Naive B cell (primary cell): ENCODE data around the gene ADCY2. TPM values are rescaled to one million over a fixed set of nuclear protein-coding genes. Genes with fewer than 3 reads are reported as not detected.
A peak's percentile ranks its signal among the peaks of the same experiment; 100 is the strongest.

Source experiments
- ATAC-seq, 2 donors: fragments of 150-1000 bp; cut with Tn5 transposase; 2 replicates each; pipeline ENCODE4 v1.10.0; 2021; ENCODE audit warnings: low read depth in 2 of 2, mild to moderate bottlenecking in 2 of 2, moderate library complexity in 2 of 2
- DNase-seq: peaks from one replicate; pipeline ENCODE4 v3.0.0; 2022
- H3K27ac Mint-ChIP-seq, 6 donors: one replicate each; pipeline ENCODE4 v1.8.0; 2020 to 2022; ENCODE audit warnings: mild to moderate bottlenecking in 6 of 6, mixed read lengths in 6 of 6, moderate library complexity in 5 of 6, inconsistent platforms in 2 of 6
- H3K27me3 Mint-ChIP-seq, 3 donors: one replicate each; pipeline ENCODE4 v1.8.0; 2021 to 2022; ENCODE audit warnings: mixed read lengths in 3 of 3, mild to moderate bottlenecking in 1 of 3
- H3K36me3 Mint-ChIP-seq, 2 donors: one replicate each; pipeline ENCODE4 v1.8.0; 2020 to 2022; ENCODE audit warnings: mixed read lengths in 2 of 2, inconsistent platforms in 1 of 2, mild to moderate bottlenecking in 1 of 2
- H3K4me1 Mint-ChIP-seq, 3 donors: one replicate each; pipeline ENCODE4 v1.8.0; 2020 to 2022; ENCODE audit warnings: mixed read lengths in 3 of 3, inconsistent platforms in 1 of 3, mild to moderate bottlenecking in 1 of 3, moderate library complexity in 1 of 3
- H3K4me3 Mint-ChIP-seq, 8 donors: one replicate each; pipeline ENCODE4 v1.8.0; 2020 to 2022; ENCODE audit warnings: mild to moderate bottlenecking in 8 of 8, mixed read lengths in 8 of 8, moderate library complexity in 8 of 8, inconsistent platforms in 2 of 8
- H3K9me3 Mint-ChIP-seq, 7 donors: one replicate each; pipeline ENCODE4 v1.8.0; 2020 to 2022; ENCODE audit warnings: mixed read lengths in 7 of 7, mild to moderate bottlenecking in 5 of 7, inconsistent platforms in 2 of 7, moderate library complexity in 1 of 7
- polyA plus RNA-seq, 6 donors: library from polyadenylated mRNA; unstranded; fragments of 300-500 nt; fragmentation: Illumina TruSeq; gene quantifications; one replicate each; pipeline ENCODE4 v1.2.3, GENCODE V29; 2021; ENCODE audit warnings: low read depth in 6 of 6

The ADCY2 gene
- polyA plus RNA-seq, 6 donors from 2014 or later: not detected

DNA sequence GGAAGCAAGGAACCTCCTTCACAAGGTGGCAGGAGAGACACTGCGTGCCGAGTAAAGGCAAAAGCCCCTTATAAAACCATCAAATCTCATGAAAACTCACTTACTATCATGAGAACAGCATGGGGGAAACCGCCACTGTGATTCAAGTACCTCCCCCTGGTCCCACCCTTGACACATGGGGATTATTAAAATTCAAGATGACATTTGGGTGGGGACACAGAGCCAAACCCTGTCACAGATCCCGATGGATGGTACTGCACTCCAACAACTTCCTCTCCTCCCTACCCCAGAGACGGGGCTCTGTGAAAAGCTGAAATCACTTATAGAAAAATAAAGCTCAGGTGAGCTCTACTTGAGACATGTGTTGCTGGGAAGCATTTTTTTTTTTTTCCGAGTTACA, 10.3 kb upstream of the ADCY2 start:
- H3K27me3 Mint-ChIP-seq: no peaks in the 10 kb centered on the region
- DNase-seq: no peak
- no peak overlapping the region for H3K27ac Mint-ChIP-seq
- no peak for ATAC-seq
- no peaks in the 10 kb centered on the region for H3K9me3 Mint-ChIP-seq
- no peak overlapping the region for H3K4me3 Mint-ChIP-seq
- no peaks in the 10 kb centered on the region for H3K36me3 Mint-ChIP-seq
- H3K4me1 Mint-ChIP-seq: no peaks in the 10 kb centered on the region

DNA sequence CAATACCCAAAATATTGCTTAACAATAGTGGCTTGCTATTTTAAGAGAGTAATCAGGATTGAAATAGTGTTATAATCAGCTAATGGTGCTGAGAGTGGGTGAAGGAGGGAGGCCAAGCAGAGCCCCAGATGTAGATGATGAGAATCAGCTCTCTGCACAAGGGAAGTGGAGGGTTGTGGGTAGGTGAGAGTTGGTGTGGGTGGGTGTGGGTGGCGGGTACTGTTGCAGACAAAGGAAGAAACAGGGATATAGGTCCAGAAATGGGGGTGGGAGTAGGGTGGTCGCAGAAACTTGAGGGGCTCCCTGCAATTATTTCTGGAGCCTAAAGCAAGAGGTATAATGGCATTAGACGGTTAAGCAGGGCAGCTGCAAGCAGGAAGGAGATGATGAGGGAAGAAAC, 7.4 kb upstream of the ADCY2 start:
- no peak for ATAC-seq
- Mint-ChIP-seq H3K4me1 (no peaks in the 10 kb centered on the region), H3K27ac (peak overlapping the region in 1 of 6 donors; percentile 41), H3K27me3 (peaks cover 3 to 13% (median 8%) of the 10 kb centered on the region in 3 donors), H3K36me3 (no peaks in the 10 kb centered on the region), H3K4me3 (no peak overlapping the region), H3K9me3 (no peaks in the 10 kb centered on the region)
- no peak for DNase-seq

DNA sequence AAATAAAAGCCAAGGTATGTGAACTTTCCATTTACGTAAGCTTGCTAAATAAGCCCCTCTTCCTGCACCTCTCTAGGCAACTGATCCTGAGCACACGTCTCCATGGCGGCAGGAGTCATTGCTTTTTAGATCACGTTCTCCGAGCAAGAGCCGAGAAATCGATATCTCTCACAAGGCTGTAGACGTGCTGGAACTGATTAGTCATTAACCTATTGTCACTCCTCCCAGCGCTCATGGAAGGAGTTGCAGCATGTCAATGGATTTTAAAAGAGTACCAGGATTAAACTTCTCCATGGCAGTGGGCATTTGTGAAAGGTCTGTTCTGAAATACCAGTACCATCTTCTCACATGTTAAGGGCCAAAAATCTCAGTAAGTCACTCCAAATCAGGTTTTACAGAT, 4.7 kb upstream of the ADCY2 start:
- Mint-ChIP-seq H3K27ac (no peak overlapping the region), H3K4me1 (no peaks in the 10 kb centered on the region), H3K9me3 (no peaks in the 10 kb centered on the region), H3K4me3 (no peak overlapping the region), H3K36me3 (no peaks in the 10 kb centered on the region), H3K27me3 (peaks cover 6 to 29% (median 17%) of the 10 kb centered on the region in 3 donors)
- DNase-seq (no peak), ATAC-seq (no peak)

DNA sequence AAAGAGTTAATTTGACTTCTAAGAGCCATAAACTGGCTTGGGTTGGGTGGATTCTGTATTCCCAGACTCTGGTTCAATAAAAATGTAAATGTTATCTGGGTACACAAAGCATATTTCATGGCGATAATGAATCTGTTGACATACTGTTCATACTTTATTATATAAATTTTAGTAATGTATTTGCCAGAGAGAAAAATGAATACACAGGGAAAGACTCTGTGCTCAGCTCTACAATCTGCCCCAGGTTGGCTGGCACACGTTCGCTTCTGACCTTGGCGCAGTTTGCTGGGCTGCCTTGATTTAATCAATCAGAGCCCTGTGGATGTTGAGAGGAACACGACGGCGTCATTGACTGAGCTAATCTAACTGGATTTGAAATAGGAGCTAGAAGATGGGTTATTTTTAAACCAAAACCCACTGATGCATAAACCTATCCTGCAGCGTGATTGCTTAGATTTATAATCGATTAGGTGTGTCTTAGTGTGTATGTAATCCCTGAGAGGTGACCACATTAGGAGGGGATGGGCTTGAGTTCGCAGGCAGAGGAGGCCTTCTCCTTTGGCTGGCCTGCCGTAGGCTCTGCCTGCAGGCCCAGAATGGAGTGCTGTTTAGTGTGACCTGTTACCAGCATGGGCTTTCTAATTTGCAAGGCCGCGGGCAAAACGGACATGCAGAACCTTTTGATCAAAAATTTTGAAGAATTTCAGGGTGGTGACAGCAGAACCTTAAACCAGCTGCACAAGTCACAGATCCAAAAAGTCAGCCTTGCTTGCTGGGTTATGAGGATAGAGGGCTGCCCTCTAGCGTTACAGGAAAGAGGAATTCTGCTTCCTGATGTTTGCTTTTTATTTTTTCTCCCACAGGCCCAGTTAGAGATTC, 3.9 kb upstream of the ADCY2 start:
- no peak overlapping the region for H3K4me3 Mint-ChIP-seq
- peaks cover 0 to 4% (median 0%) of the 10 kb centered on the region in 3 donors for H3K4me1 Mint-ChIP-seq
- H3K36me3 Mint-ChIP-seq: peaks cover 0 to 3% of the 10 kb centered on the region in 2 donors
- peaks cover 10 to 35% (median 23%) of the 10 kb centered on the region in 3 donors for H3K27me3 Mint-ChIP-seq
- no peak for ATAC-seq
- no peak for DNase-seq
- H3K9me3 Mint-ChIP-seq: peaks cover 0 to 4% (median 0%) of the 10 kb centered on the region in 7 donors
- no peak overlapping the region for H3K27ac Mint-ChIP-seq

- Mint-ChIP-seq H3K4me3 (no peak overlapping the region), H3K9me3 (peaks cover 0 to 6% (median 0%) of the 10 kb centered on the region in 7 donors), H3K36me3 (peaks cover 0 to 5% of the 10 kb centered on the region in 2 donors), H3K4me1 (peaks cover 0 to 4% (median 0%) of the 10 kb centered on the region in 3 donors), H3K27ac (no peak overlapping the region), H3K27me3 (peaks cover 12 to 36% (median 25%) of the 10 kb centered on the region in 3 donors)
- no peak for ATAC-seq
- no peak for DNase-seq
Measured at GRCh38 chr5:7392693-7393024, 3.3 kb upstream of the ADCY2 start.

- Mint-ChIP-seq H3K36me3 (peaks cover 0 to 8% of the 10 kb centered on the region in 2 donors), H3K9me3 (peaks cover 0 to 6% (median 0%) of the 10 kb centered on the region in 7 donors), H3K4me3 (peak overlapping the region in 1 of 8 donors; percentile 25), H3K27ac (no peak overlapping the region), H3K27me3 (peaks cover 22 to 51% (median 39%) of the 10 kb centered on the region in 3 donors), H3K4me1 (peaks cover 0 to 4% (median 0%) of the 10 kb centered on the region in 3 donors)
- no peak for DNase-seq
- ATAC-seq: no peak
Measured at GRCh38 chr5:7393921-7394799, 1.8 kb upstream of the ADCY2 start.

DNA sequence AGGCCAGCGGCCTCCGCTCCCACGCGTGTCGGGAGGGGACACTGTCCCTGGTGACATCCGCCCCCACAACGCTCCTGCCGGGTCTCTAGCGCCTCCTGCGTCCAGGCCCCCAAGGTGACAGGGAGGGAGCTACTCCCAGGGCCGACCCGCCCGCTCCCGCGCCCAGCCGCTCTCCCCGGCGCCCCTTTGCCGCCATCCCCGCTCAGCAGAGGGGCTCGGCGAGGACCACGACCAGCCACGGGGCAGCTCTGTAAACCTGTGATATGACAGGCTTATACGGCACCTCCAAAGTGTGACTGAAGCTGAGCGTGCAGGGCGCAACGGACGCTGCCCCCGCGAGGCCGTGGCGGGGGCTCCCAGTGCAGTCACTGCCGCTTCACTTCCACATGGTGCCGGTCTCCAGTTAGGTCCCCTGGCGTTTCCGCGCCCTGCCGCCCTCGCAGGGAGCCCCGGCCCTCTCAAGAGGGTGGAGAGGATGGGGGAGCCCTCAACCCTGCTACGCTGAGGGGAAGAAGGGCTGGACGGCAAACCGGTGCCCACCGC, 978 bp upstream of the ADCY2 start:
- DNase-seq (no peak), ATAC-seq (no peak)
- Mint-ChIP-seq H3K4me1 (peaks cover 0 to 4% (median 0%) of the 10 kb centered on the region in 3 donors), H3K4me3 (no peak overlapping the region), H3K36me3 (peaks cover 0 to 8% of the 10 kb centered on the region in 2 donors), H3K9me3 (peaks cover 0 to 6% (median 0%) of the 10 kb centered on the region in 7 donors), H3K27me3 (peaks cover 22 to 52% (median 39%) of the 10 kb centered on the region in 3 donors), H3K27ac (no peak overlapping the region)

DNA sequence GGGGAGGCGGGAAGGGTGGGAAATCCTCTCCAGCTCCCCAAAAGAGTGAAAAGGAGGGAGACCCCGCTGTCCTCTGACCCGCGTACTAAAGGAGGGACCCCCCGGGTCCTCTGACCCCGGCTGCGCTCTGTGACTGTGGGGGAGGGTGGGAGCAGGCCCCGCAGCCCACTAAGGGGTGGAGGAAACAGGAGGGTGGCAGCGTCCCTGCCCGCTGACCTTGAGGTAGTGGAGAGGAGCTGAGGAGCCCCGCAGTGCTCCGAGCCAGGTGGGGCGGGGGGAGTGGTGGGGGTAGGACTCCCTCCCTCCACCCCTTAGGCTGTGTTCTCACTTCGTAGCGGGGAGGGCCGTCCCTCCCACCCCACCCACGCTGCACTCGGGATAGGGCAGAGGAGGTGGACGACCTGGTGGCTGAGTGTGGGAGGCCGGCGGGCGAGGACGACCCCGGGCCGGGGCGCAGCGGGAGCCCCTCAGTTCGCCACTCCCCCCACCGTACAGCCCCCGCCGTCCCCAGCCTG, 449 bp upstream of the ADCY2 start:
- Mint-ChIP-seq H3K4me3 (no peak overlapping the region), H3K9me3 (peaks cover 0 to 6% (median 0%) of the 10 kb centered on the region in 7 donors), H3K36me3 (peaks cover 0 to 8% of the 10 kb centered on the region in 2 donors), H3K27me3 (peaks cover 22 to 52% (median 39%) of the 10 kb centered on the region in 3 donors), H3K4me1 (peaks cover 0 to 4% (median 0%) of the 10 kb centered on the region in 3 donors), H3K27ac (no peak overlapping the region)
- DNase-seq (no peak), ATAC-seq (no peak)

- peaks cover 0 to 4% (median 0%) of the 10 kb centered on the region in 3 donors for H3K4me1 Mint-ChIP-seq
- peaks cover 22 to 50% (median 39%) of the 10 kb centered on the region in 3 donors for H3K27me3 Mint-ChIP-seq
- ATAC-seq: no peak
- H3K9me3 Mint-ChIP-seq: peaks cover 0 to 6% (median 0%) of the 10 kb centered on the region in 7 donors
- H3K27ac Mint-ChIP-seq: no peak overlapping the region
- peaks cover 0 to 8% of the 10 kb centered on the region in 2 donors for H3K36me3 Mint-ChIP-seq
- no peak for DNase-seq
- H3K4me3 Mint-ChIP-seq: peak overlapping the region in 1 of 8 donors; percentile 41
Measured at GRCh38 chr5:7396713-7397454, 946 bp downstream of the ADCY2 start.

DNA sequence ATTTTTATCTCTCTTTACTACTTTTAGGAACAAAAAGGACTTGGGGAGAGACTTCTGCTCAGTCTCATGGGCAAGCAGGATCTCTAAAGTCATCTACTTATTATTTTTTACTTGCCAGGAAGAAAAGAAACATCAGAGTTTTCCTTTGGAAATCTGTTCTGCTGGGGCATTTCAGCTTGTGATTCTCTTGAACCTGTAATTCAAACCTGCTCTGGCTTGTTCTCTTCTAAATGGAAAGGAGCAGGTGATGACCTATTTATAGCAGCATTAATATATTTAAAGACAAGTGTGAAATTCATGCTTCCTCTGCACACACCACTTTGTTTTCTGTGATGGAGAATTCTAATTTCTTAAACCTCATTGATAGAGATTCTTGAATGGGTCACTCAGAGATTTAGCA, 2.0 kb downstream of the ADCY2 start:
- peaks cover 0 to 8% of the 10 kb centered on the region in 2 donors for H3K36me3 Mint-ChIP-seq
- ATAC-seq (no peak), DNase-seq (no peak)
- H3K9me3 Mint-ChIP-seq: peaks cover 0 to 6% (median 2%) of the 10 kb centered on the region in 7 donors
- H3K27ac Mint-ChIP-seq: no peak overlapping the region
- peaks cover 0 to 4% (median 0%) of the 10 kb centered on the region in 3 donors for H3K4me1 Mint-ChIP-seq
- H3K4me3 Mint-ChIP-seq: no peak overlapping the region
- peaks cover 22 to 45% (median 37%) of the 10 kb centered on the region in 3 donors for H3K27me3 Mint-ChIP-seq

- ATAC-seq: no peak
- Mint-ChIP-seq H3K27ac (no peak overlapping the region), H3K4me3 (no peak overlapping the region), H3K9me3 (peaks cover 0 to 6% (median 2%) of the 10 kb centered on the region in 7 donors), H3K4me1 (peaks cover 0 to 4% (median 0%) of the 10 kb centered on the region in 3 donors), H3K27me3 (peaks cover 17 to 37% (median 29%) of the 10 kb centered on the region in 3 donors), H3K36me3 (peaks cover 0 to 8% of the 10 kb centered on the region in 2 donors)
- DNase-seq: no peak
Measured at GRCh38 chr5:7398596-7399280, 2.8 kb downstream of the ADCY2 start.

DNA sequence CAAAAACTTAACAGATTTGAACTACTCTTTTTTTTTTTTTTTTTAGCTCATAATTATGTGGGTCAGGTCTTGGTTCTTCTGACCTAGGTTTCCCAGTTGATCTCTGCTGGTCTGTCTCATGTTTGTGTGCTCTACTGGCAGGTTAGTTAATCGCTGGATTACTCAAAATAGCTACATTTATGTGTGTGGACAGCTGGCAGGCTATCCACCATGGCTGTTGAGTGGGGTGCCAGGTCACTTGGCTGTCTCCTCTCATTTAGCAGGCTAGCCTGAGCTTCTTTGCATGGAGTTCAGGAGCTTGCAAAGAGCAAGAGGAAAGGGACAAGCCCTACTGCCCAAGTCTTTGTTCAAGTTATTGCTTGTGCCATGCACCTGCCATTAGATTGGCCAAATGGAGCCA, 9.3 kb downstream of the ADCY2 start:
- H3K36me3 Mint-ChIP-seq: peaks cover 0 to 7% of the 10 kb centered on the region in 2 donors
- no peak for ATAC-seq
- H3K4me1 Mint-ChIP-seq: no peaks in the 10 kb centered on the region
- H3K27ac Mint-ChIP-seq: no peak overlapping the region
- DNase-seq: no peak
- peaks cover 0 to 7% (median 3%) of the 10 kb centered on the region in 3 donors for H3K27me3 Mint-ChIP-seq
- H3K4me3 Mint-ChIP-seq: no peak overlapping the region
- peaks cover 0 to 15% (median 7%) of the 10 kb centered on the region in 7 donors for H3K9me3 Mint-ChIP-seq
